C4-2B (cell line): ENCODE measurements around the gene TMEM61.

Experiments used
- H3K27ac ChIP-seq: fragments of 450-650 bp; 2 replicates; pipeline ENCODE4 v1.5.1; 2017
- CTCF ChIP-seq: fragments of 450-650 bp; conservative IDR thresholded peaks from 2 replicates; pipeline ENCODE4 v1.5.1; 2017; ENCODE audit warnings: mild to moderate bottlenecking
- ZFX ChIP-seq: fragments of 450-650 bp; IDR thresholded peaks from 2 replicates; pipeline ENCODE4 v1.6.1; 2017

The TMEM61 gene

GRCh38 chr1:54993140-54993539 lies 12.7 kb downstream of the TMEM61 start:
- H3K27ac ChIP-seq: no peak overlapping the region
- TF ChIP-seq ZFX: no peak
- TF ChIP-seq CTCF: no peak

DNA sequence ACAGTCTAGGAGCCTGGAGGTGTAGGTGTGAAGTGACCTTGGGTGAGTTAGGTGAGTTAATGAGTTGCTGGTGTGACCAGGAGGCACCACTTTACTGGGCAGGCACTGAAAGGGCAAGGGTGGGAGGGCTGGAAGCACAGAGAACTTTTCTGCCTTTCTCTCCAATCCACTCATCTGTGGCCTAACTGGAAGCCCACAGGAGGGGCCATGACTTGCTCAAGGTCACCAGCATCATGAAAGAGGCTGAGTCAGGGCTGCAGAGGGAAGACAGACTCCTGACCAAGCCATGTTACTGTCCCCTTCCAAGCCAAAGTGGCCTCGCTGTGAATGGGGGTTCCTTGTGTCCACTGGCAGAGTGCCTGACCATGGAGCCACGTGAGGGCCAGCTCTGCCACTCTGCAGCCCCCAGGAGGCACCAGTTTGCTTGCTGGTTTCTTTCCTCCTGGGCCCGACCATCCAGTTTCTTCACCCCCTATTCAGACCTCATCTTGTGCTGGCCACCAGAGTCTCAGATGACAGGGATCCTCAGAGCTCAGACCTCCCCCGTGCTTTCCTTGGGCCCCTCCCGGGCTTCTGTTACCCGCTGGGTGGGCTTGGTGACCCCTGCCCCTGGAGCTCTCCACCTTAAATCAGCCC lies 14.0 kb downstream of the TMEM61 start:
- TF ChIP-seq ZFX (no peak), CTCF (no peak)
- H3K27ac ChIP-seq: no peak overlapping the region

DNA sequence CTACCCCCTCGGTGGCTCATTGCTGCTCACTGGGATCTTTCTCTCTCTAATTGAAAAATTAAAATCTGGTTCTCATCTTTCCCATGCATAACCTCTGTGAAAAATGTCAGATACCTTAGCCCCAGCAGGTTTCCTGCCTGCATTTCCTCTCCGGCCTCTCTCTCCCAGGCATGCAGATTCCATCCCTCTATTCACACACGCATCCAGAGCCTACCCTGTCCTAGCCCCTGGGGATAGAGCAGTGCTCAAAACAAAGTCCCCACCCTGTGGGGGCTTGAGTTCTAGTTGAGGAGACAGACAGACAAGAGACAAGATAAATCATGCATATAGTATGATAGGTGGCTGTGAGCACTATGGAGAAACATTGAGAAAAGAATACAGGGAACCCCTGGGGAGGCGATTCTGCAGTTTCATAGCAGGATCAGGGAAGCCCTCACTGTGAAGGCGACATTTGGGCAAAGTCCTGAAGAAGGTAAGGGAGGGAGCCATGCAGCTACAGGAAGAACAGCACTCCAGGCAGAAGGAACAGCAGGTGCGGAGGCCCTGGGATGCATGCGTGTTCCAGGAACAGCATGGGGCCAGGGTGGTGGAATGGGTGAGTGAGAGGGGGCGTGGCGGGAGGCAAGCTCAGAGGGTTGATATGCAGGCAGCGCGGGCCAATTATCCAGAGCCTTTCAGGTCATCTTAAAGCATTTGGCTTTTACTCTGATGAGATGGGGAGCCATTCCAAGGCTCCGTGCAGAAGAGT lies 14.8 kb downstream of the TMEM61 start:
- H3K27ac ChIP-seq: no peak overlapping the region
- TF ChIP-seq ZFX: no peak
- no peak for TF ChIP-seq CTCF

DNA sequence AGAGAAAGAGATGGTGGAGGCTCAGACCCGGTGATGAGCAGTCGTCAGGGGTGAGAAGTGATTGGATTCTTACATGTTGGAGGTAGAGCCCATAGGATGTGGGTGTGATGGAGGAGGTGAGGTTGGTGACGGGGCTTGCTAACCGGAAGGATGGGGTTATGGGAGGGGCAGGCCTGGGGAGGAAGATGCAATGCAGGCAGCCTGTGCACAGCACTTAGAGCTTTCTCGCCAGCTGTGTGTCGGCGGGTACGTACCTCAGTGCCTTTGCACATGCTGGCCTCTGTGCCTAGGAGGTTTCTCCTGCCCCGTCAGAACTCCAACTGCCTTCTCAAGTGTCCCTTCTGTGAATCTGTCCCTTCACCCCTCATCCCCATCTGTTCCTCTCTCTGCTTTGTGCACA lies 15.4 kb downstream of the TMEM61 start:
- TF ChIP-seq ZFX (no peak), CTCF (no peak)

DNA sequence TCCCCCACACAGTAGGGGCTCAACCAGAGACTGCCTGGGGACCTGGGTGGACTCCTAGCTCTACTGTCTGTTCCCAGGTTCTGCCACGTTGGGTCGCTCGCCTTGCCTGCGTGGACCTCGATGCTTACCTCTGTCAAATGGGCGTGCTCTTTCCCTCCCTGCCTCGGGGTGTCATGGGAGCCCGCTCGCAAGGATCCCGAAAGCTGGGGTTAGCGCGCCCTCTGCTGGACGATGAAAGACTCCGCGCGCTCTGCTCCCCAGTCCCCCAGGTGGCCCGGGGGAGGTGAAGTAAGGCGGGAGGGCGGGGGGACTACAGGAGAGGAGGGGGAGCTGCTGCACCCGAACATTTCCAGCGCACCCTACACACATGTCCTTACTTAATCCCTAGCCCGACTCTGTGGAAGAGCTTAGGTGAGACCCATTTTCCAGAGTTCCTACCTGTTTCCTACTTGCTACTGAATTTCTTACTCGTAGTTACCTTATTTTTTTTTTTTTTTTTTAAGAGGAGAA lies 16.0 kb downstream of the TMEM61 start:
- no peak overlapping the region for H3K27ac ChIP-seq
- TF ChIP-seq ZFX (no peak), CTCF (peak; percentile 95)

More for the DNA sequence above, 15.4 kb downstream of the TMEM61 start:
- H3K27ac ChIP-seq: no peak overlapping the region

DNA sequence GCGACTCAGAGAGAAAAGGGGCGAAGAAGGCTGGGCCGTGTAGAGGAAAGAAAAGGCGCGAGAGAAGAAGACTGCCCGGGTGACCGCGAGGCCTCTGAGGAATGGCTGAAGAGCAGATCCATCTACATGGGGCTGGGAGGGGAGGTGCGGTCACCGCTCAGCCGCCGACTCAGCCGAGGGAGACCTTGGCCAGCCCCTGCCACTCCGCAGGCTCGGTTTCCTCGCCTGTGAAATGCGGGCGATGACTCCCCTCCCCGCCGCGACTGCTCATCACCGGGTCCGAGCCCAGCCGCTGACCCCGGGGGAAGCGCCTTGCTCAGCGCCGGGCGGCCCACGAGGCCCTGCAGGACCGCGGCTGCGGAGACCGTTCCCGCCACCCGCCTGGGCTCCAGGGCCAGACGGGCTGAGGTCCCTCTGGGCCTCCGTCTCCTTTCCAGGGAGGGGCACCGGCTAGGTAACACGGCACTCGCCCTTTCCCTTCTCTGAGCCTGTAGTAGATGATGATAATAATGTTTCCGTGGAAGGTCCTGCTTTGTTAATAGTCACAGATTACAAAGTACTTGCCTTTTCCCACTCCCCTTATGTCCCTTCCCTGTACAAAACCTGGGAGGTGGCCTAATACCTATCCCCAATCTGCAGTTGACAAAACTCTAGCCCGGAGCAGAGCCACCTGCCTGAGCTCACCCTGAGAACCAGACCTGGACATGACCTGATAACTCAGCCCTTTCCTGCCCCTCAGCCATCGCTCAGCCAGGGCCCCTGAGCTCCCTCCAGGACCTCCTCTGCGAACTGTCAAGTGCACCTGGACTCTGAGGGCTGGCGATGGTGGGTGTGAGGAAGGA lies 16.7 kb downstream of the TMEM61 start:
- TF ChIP-seq CTCF: no peak
- no peak for TF ChIP-seq ZFX
- H3K27ac ChIP-seq: no peak overlapping the region

- no peak for TF ChIP-seq CTCF
- TF ChIP-seq ZFX: no peak
- no peak overlapping the region for H3K27ac ChIP-seq
Measured at GRCh38 chr1:54997711-54997986, 17.2 kb downstream of the TMEM61 start.
